SJCRH30 (cell line): ENCODE results near the gene POLRMT. TPM values are rescaled to one million over a fixed set of nuclear protein-coding genes. Genes with fewer than 3 reads are reported as not detected.

Experiments used
- DNase-seq, 2 experiments: peaks; one replicate each; pipeline ENCODE4 v3.0.0-alpha.2; 2015 to 2020
- H3K27ac ChIP-seq: fragments of 250-450 bp; sonication (Bioruptor Pico); 2 replicates; pipeline ENCODE4 v1.5.1; 2020; ENCODE audit warnings: mild to moderate bottlenecking, moderate library complexity
- H3K27me3 ChIP-seq: fragments of 250-450 bp; sonication (Bioruptor Pico); 2 replicates; pipeline ENCODE4 v1.5.1; 2020; ENCODE audit warnings: mild to moderate bottlenecking, moderate library complexity
- H3K36me3 ChIP-seq: fragments of 250-450 bp; sonication (Bioruptor Pico); 2 replicates; pipeline ENCODE4 v1.5.1; 2020; ENCODE audit warnings: mild to moderate bottlenecking, moderate library complexity
- H3K4me1 ChIP-seq: fragments of 250-450 bp; sonication (Bioruptor Pico); 2 replicates; pipeline ENCODE4 v1.5.1; 2020; ENCODE audit warnings: mild to moderate bottlenecking, moderate library complexity
- H3K4me3 ChIP-seq: fragments of 250-450 bp; sonication (Bioruptor Pico); 2 replicates; pipeline ENCODE4 v1.5.1; 2020; ENCODE audit warnings: mild to moderate bottlenecking, moderate library complexity
- H3K9me3 ChIP-seq: fragments of 250-450 bp; sonication (Bioruptor Pico); replicated peaks from 2 replicates; pipeline ENCODE4 v1.5.1; 2020; ENCODE audit warnings: mild to moderate bottlenecking, moderate library complexity
- total RNA-seq: library from RNA; depleted of rRNA; stranded (reverse); fragments of >200 nt; shearing (Covaris generic); gene quantifications from 2 replicates; pipeline ENCODE4 v1.2.3, GENCODE V29; 2014; rRNA removed

POLRMT gene
- total RNA-seq, 1 experiment from 2014 or later: 29.6 TPM

DNA sequence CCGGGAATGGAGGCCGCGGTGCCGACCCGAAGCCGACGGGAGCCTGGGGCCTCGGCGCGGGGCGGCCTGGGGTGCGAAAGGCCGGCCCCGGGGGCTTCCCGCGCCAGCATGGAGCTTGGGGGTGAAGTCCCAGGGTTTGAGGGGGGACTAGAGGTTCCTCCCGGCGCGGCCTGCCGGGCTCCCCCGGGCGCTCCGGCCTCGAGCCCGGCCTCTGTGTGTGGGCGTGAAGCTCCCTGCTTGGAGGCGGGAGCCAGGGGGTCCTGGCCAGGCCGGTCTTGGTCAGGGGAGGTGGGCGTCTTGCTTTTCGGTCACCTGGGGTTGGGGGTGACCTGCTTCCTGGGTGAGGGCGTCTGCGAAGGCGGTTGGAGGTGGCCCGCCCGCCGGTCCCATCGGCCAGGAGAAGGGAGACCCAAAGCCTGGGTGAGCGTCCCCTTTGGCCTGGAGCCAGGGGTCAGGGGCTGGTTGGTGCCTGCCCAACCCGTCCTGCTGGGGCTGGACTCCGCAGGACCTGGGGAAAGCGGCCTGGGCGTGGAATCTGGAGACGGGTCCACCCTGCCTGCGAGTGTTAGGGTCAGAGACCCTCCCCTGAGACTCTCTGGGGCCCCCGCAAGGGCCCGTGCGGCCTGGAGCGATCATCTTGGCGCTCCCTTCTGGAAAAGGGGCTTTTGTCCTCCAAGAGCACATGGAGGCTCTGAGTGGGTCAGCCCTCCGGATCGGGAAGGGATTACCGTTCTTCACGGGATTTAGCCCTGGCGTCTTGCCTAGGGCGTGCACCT lies 60.4 kb downstream of the POLRMT start:
- Histone ChIP-seq H3K4me3 (peak overlapping the region; percentile 96), H3K4me1 (peaks cover 9% of the 10 kb centered on the region; the same call in 1 of the 2 replicates), H3K36me3 (peaks cover 18% of the 10 kb centered on the region), H3K9me3 (no peaks in the 10 kb centered on the region), H3K27ac (peak overlapping the region; percentile 86), H3K27me3 (no peaks in the 10 kb centered on the region)
- peak; percentile 72 to 80 for DNase-seq

DNA sequence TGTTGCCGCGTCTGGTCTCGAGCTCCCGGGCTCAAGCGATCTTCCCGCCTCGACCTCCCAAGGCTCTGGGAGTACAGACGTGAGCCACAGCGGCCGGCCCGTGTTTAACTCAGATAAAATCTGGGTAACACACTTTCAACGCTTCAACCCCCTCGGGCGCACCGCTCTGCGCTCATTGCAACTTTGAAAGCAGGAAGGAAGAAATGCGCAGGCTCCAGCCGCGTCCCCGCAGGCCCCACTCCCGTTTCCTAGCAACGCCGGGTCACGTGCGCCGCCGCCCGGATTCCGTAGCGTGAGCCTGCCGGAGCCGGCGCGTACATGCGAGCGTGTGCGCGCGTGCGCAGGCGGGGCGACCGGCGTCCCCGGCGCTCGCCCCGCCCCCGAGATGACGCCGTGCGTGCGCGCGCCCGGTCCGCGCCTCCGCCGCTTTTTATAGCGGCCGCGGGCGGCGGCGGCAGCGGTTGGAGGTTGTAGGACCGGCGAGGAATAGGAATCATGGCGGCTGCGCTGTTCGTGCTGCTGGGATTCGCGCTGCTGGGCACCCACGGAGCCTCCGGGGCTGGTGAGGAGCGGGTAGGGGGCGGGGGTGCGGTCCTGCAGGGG lies 61.1 kb downstream of the POLRMT start, which contains the start of gene BSG:
TSS of gene BSG (plus strand) at position 457 of the 603 bp plus-strand sequence. CDS start at position 496, 39 bp downstream.
- Histone ChIP-seq H3K27me3 (peaks cover 1% of the 10 kb centered on the region; the same call in 1 of the 2 replicates), H3K4me1 (peaks cover 9% of the 10 kb centered on the region; the same call in 1 of the 2 replicates), H3K9me3 (no peaks in the 10 kb centered on the region), H3K27ac (peak within 1 kb of the TSS; percentile 86), H3K4me3 (peak within 1 kb of the TSS; percentile 96), H3K36me3 (peaks cover 13% of the 10 kb centered on the region)
- peak; percentile 97 for DNase-seq

DNA sequence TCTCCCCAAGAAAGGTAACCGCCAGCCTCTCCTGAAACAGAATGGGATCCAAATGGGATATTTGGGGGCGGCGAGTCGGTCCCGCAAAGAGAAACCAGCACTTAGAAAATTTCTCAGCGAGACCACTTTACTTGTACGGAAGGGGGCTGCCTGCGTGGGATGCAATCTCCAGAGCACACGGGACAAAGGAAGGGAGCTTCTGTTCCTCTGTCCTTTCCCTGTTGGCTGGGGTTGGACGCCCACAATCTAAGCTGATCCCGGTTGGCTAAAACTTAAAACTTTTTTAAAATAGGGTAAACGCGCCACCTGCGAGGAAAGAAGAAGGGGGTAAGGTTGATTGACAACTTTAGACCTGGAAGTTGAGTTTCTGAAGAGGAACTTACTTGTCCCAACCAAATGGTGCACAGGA lies 61.8 kb downstream of the POLRMT start:
- H3K4me1 ChIP-seq: peaks cover 9% of the 10 kb centered on the region; the same call in 1 of the 2 replicates
- H3K9me3 ChIP-seq: no peaks in the 10 kb centered on the region
- H3K36me3 ChIP-seq: peaks cover 8% of the 10 kb centered on the region; the same call in 1 of the 2 replicates
- DNase-seq: no peak
- no peak overlapping the region; the same call in 1 of the 2 replicates for H3K27ac ChIP-seq
- peak overlapping the region; percentile 96 for H3K4me3 ChIP-seq
- peaks cover 6% of the 10 kb centered on the region; the same call in 1 of the 2 replicates for H3K27me3 ChIP-seq

DNA sequence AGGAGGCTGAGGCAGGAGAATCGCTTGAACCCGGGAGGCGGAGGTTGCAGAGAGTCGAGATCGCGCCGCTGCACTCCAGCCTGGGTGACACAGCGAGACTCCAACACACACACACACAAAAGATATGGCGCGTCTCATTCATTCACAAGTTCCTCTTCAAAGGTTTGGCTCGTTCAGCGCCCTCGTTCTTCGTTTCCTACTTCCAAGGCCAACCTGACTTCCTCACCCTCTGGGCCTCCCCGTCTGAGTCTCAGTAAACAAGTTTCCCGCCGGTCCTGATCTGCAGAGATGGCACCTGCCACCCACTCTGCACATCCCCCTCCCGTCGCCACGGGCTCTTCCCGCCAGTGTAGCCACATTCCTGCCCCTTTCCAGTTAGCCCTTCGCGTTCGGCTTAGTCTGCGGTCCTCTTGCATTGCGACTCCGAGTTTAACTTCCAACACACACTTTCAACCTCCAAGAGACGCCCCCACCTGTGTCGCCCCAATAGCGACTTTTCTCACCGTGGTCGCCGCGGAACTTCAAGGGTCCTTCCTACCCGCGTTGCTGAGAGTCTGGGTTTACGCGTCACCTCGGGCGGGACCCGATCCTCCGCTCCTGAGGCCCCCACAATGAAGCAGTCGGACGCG lies 62.3 kb downstream of the POLRMT start:
- peaks cover 9% of the 10 kb centered on the region; the same call in 1 of the 2 replicates for H3K4me1 ChIP-seq
- no peak overlapping the region for H3K27ac ChIP-seq
- H3K36me3 ChIP-seq: peaks cover 6% of the 10 kb centered on the region; the same call in 1 of the 2 replicates
- no peaks in the 10 kb centered on the region for H3K9me3 ChIP-seq
- H3K27me3 ChIP-seq: peaks cover 6% of the 10 kb centered on the region; the same call in 1 of the 2 replicates
- peak in 1 of 2 experiments; percentile 24 for DNase-seq
- H3K4me3 ChIP-seq: peak overlapping the region; percentile 96

DNA sequence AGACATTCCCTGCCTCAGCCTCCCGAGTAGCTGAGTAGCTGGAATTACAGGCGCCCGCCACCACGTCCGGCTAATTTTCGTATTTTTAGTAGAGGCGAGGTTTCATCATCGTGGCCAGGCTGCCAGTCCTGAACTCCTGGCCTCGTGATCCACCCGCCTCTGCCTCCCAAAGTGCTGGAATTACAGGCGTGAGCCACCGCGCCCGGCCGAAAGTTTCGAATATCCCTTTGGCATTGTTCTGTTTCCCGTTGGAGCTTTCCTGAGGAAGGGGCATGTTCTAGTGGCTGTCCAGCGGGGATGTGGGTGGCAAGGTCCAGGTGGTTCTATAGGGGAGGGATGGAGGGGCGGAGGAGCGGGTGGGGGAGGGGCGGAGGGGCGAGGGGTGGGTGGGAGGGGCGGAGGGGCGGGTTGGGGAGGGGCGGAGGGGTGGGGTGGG lies 63.1 kb downstream of the POLRMT start:
- peaks cover 6% of the 10 kb centered on the region; the same call in 1 of the 2 replicates for H3K27me3 ChIP-seq
- no peak for DNase-seq

DNA sequence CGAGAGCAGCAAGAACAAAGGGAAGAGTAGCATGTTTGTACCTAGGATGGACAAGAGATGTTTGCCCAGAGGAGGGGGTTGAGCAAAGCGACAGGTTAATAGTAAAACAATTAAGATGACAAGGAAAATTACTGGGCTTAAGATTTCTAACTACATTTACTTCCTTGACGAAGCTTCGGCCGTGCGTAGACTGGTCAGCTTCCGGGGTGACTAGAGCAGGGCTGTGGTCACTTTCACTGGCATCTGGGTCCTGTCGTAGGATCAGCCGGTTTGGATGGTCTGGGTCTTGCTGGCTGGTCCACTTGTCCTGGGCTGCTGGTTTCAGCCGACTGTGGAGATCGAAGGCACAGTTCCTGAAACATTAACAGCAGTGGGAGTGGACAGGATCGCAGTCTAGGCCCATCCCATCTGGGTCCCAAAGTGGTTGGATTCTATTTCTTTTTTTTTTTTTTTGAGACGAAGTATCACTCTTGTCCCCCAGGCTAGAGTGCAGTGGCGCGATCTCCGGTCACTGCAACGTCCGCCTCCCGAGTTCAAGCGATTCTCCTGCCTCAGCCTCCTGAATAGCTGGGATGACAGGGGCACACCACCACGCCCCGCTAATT lies 65.9 kb downstream of the POLRMT start:
- Histone ChIP-seq H3K27ac (no peak overlapping the region), H3K9me3 (no peaks in the 10 kb centered on the region)

More for the DNA sequence above, 63.1 kb downstream of the POLRMT start:
- H3K4me3 ChIP-seq: no peak overlapping the region
- H3K36me3 ChIP-seq: peaks cover 5% of the 10 kb centered on the region; the same call in 1 of the 2 replicates
- no peaks in the 10 kb centered on the region for H3K9me3 ChIP-seq
- H3K27ac ChIP-seq: no peak overlapping the region
- peaks cover 9% of the 10 kb centered on the region; the same call in 1 of the 2 replicates for H3K4me1 ChIP-seq

More for the DNA sequence above, 65.9 kb downstream of the POLRMT start:
- Histone ChIP-seq H3K4me3 (no peak overlapping the region), H3K36me3 (no peaks in the 10 kb centered on the region), H3K27me3 (peaks cover 6% of the 10 kb centered on the region; the same call in 1 of the 2 replicates), H3K4me1 (no peaks in the 10 kb centered on the region)
- DNase-seq: no peak

Other genes starting within 250 kb of the POLRMT start
- 0.51 and 0.73 TPM in 2 replicates for gene C2CD4C, start 224.4 kb downstream of the POLRMT start, total RNA-seq
- gene SHC2, start 172.5 kb downstream of the POLRMT start, total RNA-seq: 0.12 and 0.23 TPM in 2 replicates
- 0.18 TPM in 1 of 2 replicates, not detected in the other for gene MADCAM1, start 137.1 kb downstream of the POLRMT start, total RNA-seq
- gene TPGS1, start 126.0 kb downstream of the POLRMT start, total RNA-seq: 7.3 and 9.6 TPM in 2 replicates
- 76.2 and 92.3 TPM in 2 replicates for gene CDC34, start 101.8 kb downstream of the POLRMT start, total RNA-seq
- gene GZMM, start 89.5 kb downstream of the POLRMT start, total RNA-seq: not detected in 2 replicates
- gene BSG, start 60.9 kb downstream of the POLRMT start, total RNA-seq: 546 and 582 TPM in 2 replicates
- gene HCN2, start 43.7 kb downstream of the POLRMT start, total RNA-seq: 0.14 and 0.30 TPM in 2 replicates
- not detected in 2 replicates for gene FGF22, start 6.3 kb upstream of the POLRMT start, total RNA-seq
- gene RNF126, start 29.7 kb upstream of the POLRMT start, total RNA-seq: 37.6 and 38.8 TPM in 2 replicates
- gene FSTL3, start 42.9 kb upstream of the POLRMT start, total RNA-seq: 6.5 and 8.0 TPM in 2 replicates
- not detected in 2 replicates for gene PRSS57, start 61.9 kb upstream of the POLRMT start, total RNA-seq
- gene PALM, start 75.4 kb upstream of the POLRMT start, total RNA-seq: 4.4 and 4.6 TPM in 2 replicates
- 0.18 and 0.41 TPM in 2 replicates for gene MISP, start 117.6 kb upstream of the POLRMT start, total RNA-seq
- gene PTBP1, start 163.9 kb upstream of the POLRMT start, total RNA-seq: 232 TPM in 2 replicates
- not detected in 2 replicates for gene PLPPR3, start 188.4 kb upstream of the POLRMT start, total RNA-seq
- gene AZU1, start 194.3 kb upstream of the POLRMT start, total RNA-seq: not detected in 2 replicates
- gene PRTN3, start 207.5 kb upstream of the POLRMT start, total RNA-seq: not detected in 2 replicates
- not detected in 2 replicates for gene ELANE, start 218.8 kb upstream of the POLRMT start, total RNA-seq
- 0.08 and 0.18 TPM in 2 replicates for gene CFD, start 226.1 kb upstream of the POLRMT start, total RNA-seq